PFSK-1 (cell line): ENCODE results near the gene MEX3A.

ENCODE experiments used
- FOXP2 ChIP-seq: optimal IDR thresholded peaks from 2 replicates; pipeline ENCODE3; 2011; ENCODE audit warnings: borderline replicate concordance, control low read depth, inconsistent platforms; ENCODE audit not compliant: insufficient read depth; ENCODE audit errors: extremely low read length, extremely low read depth
- POLR2AphosphoS5 ChIP-seq: IDR thresholded peaks from 2 replicates; pipeline ENCODE4 v1.6.1; 2012; ENCODE audit warnings: low read depth, mild to moderate bottlenecking, control low read depth, low read length, moderate library complexity
- SIN3A ChIP-seq: IDR thresholded peaks from 2 replicates; pipeline ENCODE4 v1.6.1; 2012; ENCODE audit warnings: mild to moderate bottlenecking, low read length, moderate library complexity, borderline replicate concordance; ENCODE audit not compliant: insufficient read depth
- TAF1 ChIP-seq: IDR thresholded peaks from 2 replicates; pipeline ENCODE4 v1.6.1; 2012; ENCODE audit warnings: low read length, control low read depth, borderline replicate concordance; ENCODE audit not compliant: insufficient read depth
- TF ChIP-seq, protein P1 (sequence below), 2 experiments: IDR thresholded peaks; 2 replicates each; pipeline versions ENCODE4 v1.6.1 to v1.8.0; 2011 to 2012; ENCODE audit warnings: low read depth in 2 of 2, low read length in 2 of 2, control low read depth in 1 of 2, inconsistent platforms in 1 of 2, mild to moderate bottlenecking in 1 of 2, moderate library complexity in 1 of 2; ENCODE audit not compliant: insufficient read depth in 1 of 2

The MEX3A gene

DNA sequence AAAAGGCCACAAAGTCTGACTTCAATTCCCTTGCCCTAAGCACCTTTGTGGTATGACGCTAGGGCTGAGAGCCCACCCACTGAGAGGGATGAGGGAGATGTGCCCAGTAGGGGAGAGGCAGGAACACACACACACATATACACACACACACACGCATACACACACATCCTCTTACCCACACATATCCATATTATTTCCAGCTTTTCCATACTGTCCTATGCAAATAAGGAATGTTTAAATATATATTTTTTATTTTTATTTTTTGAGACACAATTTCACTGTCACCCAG is 18.3 kb downstream of the MEX3A start:
- TF ChIP-seq SIN3A (no peak), POLR2AphosphoS5 (no peak), FOXP2 (no peak), TAF1 (no peak)
- TF ChIP-seq, protein P1, sequence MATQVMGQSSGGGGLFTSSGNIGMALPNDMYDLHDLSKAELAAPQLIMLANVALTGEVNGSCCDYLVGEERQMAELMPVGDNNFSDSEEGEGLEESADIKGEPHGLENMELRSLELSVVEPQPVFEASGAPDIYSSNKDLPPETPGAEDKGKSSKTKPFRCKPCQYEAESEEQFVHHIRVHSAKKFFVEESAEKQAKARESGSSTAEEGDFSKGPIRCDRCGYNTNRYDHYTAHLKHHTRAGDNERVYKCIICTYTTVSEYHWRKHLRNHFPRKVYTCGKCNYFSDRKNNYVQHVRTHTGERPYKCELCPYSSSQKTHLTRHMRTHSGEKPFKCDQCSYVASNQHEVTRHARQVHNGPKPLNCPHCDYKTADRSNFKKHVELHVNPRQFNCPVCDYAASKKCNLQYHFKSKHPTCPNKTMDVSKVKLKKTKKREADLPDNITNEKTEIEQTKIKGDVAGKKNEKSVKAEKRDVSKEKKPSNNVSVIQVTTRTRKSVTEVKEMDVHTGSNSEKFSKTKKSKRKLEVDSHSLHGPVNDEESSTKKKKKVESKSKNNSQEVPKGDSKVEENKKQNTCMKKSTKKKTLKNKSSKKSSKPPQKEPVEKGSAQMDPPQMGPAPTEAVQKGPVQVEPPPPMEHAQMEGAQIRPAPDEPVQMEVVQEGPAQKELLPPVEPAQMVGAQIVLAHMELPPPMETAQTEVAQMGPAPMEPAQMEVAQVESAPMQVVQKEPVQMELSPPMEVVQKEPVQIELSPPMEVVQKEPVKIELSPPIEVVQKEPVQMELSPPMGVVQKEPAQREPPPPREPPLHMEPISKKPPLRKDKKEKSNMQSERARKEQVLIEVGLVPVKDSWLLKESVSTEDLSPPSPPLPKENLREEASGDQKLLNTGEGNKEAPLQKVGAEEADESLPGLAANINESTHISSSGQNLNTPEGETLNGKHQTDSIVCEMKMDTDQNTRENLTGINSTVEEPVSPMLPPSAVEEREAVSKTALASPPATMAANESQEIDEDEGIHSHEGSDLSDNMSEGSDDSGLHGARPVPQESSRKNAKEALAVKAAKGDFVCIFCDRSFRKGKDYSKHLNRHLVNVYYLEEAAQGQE (IDR thresholded peaks at IDR 0.05; ENCODE audit: insufficient read depth in 1 of 2, low read depth in 2 of 2, low read length in 2 of 2), result no peak

DNA sequence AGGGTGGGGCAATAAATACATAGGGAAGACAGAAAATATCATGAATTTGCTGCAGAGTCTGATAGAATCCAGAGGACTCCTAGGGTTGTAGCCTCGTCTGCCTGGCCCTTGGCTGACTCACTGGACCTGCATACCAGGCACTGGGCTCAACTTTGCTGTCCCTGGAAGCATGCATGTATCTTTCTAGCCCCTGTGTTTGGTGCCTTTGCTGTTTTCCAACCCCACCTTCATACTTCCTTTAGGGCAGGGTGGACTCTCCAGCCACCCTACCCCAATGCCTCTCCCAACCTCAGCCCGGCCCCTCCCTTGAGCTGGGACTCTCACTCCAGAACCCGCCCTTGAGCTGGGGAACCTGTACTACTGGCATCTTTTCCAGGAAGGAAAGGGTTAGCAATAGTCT is 20.1 kb downstream of the MEX3A start:
- TF ChIP-seq FOXP2 (no peak), SIN3A (no peak), POLR2AphosphoS5 (no peak), TAF1 (no peak)
- TF ChIP-seq, protein P1 (IDR thresholded peaks at IDR 0.05; ENCODE audit: insufficient read depth in 1 of 2, low read depth in 2 of 2, low read length in 2 of 2), result no peak

- TF ChIP-seq FOXP2 (no peak), TAF1 (no peak), POLR2AphosphoS5 (no peak), SIN3A (no peak)
- TF ChIP-seq, protein P1 (IDR thresholded peaks at IDR 0.05; ENCODE audit: insufficient read depth in 1 of 2, low read depth in 2 of 2, low read length in 2 of 2), result no peak
These were observed 21.2 kb downstream of the MEX3A start, which contains the start of gene RAB25 for GRCh38 chr1:156060937-156061636. RAB25 (plus strand) TSS chr1:156061160; CDS start chr1:156061401, 241 bp downstream.

GRCh38 chr1:156056326-156056849 is 25.9 kb downstream of the MEX3A start:
- TF ChIP-seq SIN3A (no peak), FOXP2 (no peak)
- TF ChIP-seq, protein P1 (IDR thresholded peaks at IDR 0.05; ENCODE audit: insufficient read depth in 1 of 2, low read depth in 2 of 2, low read length in 2 of 2), result no peak
